PFSK-1 (cell line): Measurements from ENCODE around the gene GABARAP.

Experiments
- POLR2AphosphoS5 ChIP-seq: IDR thresholded peaks from 2 replicates; pipeline ENCODE4 v1.6.1; 2012; ENCODE audit warnings: low read depth, mild to moderate bottlenecking, control low read depth, low read length, moderate library complexity
- REST ChIP-seq, 2 experiments: IDR thresholded peaks; 2 replicates each; pipeline versions ENCODE4 v1.6.1 to v1.8.0; 2011 to 2012; ENCODE audit warnings: low read depth in 2 of 2, low read length in 2 of 2, control low read depth in 1 of 2, inconsistent platforms in 1 of 2, mild to moderate bottlenecking in 1 of 2, moderate library complexity in 1 of 2; ENCODE audit not compliant: insufficient read depth in 1 of 2

- no peak for TF ChIP-seq POLR2AphosphoS5
- no peak for TF ChIP-seq REST (IDR thresholded peaks at IDR 0.05; ENCODE audit: insufficient read depth in 1 of 2, low read depth in 2 of 2, low read length in 2 of 2)
These were observed 24.5 kb upstream of the GABARAP start for GRCh38 chr17:7266784-7267183.
